ENCODE data around the gene CPT2. TPM values are rescaled to one million over a fixed set of nuclear protein-coding genes. Genes with fewer than 3 reads are reported as not detected.

CPT2 gene
- total and polyA plus RNA-seq, 4 donors, result 7.8 to 12.8 (median 9.9) TPM

DNA sequence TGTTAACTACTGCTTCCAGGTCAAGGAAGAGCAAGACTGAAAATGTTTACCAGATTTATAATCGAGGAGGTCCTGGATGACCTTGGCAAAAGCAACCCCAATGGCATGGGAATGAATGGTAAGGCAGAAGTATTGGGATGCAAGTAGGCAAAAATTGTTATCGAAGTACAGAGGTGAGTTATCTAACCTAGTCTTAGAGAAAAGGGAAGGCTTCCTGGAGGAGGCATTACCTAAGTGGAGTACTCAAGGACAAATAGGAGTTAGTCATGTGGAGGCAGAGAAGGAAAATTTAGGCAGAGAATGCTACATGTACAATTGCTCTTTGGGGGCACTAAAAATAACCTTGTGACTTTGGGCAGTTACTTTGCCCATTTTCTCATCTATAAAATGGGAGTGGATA lies 45.2 kb downstream of the CPT2 start:
- Histone ChIP-seq H3K36me3 (ENCODE audit: control insufficient read depth in 1 of 2, insufficient read depth in 2 of 2, low read length in 1 of 2) (peaks cover 0 to 2% of the 10 kb centered on the region in 2 donors), H3K27me3 (ENCODE audit: control insufficient read depth in 1 of 2, insufficient read depth in 2 of 2, low read length in 1 of 2) (no peaks in the 10 kb centered on the region), H3K27ac (ENCODE audit: low read depth in 1 of 2, low read length in 2 of 2) (no peak overlapping the region), H3K4me1 (ENCODE audit: control insufficient read depth in 1 of 2, insufficient read depth in 2 of 2, low read length in 2 of 2) (peaks cover 0 to 3% of the 10 kb centered on the region in 2 donors), H3K4me3 (ENCODE audit: low read length in 2 of 2) (no peak overlapping the region), H3K9me3 (ENCODE audit: control insufficient read depth, low read length) (no peaks in the 10 kb centered on the region)
- 89 to 96% methylated on average over 2 of the region's 2 CpGs for WGBS, 2 donors
- intact Hi-C loops (cut with DNase I), result no loop called here
- DNase-seq (no peak), ATAC-seq (ENCODE audit: low FRiP score) (no peak)

- H3K4me1 ChIP-seq (ENCODE audit: control insufficient read depth in 1 of 2, insufficient read depth in 2 of 2, low read length in 2 of 2), result peaks cover 0 to 3% of the 10 kb centered on the region in 2 donors
- no peak overlapping the region for H3K4me3 ChIP-seq (ENCODE audit: low read length in 2 of 2)
- intact Hi-C loops (cut with DNase I), result no loop called here
- H3K27me3 ChIP-seq (ENCODE audit: control insufficient read depth in 1 of 2, insufficient read depth in 2 of 2, low read length in 1 of 2), result no peaks in the 10 kb centered on the region
- peaks cover 0 to 2% of the 10 kb centered on the region in 2 donors for H3K36me3 ChIP-seq (ENCODE audit: control insufficient read depth in 1 of 2, insufficient read depth in 2 of 2, low read length in 1 of 2)
- ATAC-seq (ENCODE audit: low FRiP score) (no peak), DNase-seq (no peak)
- H3K9me3 ChIP-seq (ENCODE audit: control insufficient read depth, low read length), result no peaks in the 10 kb centered on the region
- WGBS, 2 donors, result 65 to 66% methylated on average over 4 of the region's 4 CpGs
- H3K27ac ChIP-seq (ENCODE audit: low read depth in 1 of 2, low read length in 2 of 2), result no peak overlapping the region
Measured at GRCh38 chr1:53242381-53242780, 45.8 kb downstream of the CPT2 start.

DNA sequence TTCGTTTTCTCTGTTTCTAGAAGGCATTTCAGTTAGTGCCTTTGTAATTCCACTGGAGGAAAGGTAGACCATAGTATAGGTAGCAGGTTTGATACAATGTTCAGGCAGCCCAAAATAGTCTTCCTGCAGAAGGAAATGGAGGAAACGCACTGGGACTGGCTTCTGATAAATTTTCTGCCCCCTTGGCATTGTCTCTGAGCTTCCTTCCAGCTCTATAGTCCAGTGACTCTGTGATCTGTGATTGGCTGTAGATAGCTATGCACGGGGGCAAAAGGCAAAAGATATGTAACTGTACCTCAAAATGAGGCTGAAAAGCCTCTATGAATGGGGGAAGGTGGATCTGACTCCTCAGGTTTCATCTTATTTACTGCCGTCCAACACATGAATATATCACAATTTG lies 47.5 kb downstream of the CPT2 start:
- no peak overlapping the region for H3K27ac ChIP-seq (ENCODE audit: low read depth in 1 of 2, low read length in 2 of 2)
- ATAC-seq (ENCODE audit: low FRiP score) (no peak), DNase-seq (no peak)
- WGBS, 2 donors, result 68 to 74% methylated on average over 4 of the region's 4 CpGs
- intact Hi-C loops (cut with DNase I), result no loop called here
- peaks cover 0 to 2% of the 10 kb centered on the region in 2 donors for H3K36me3 ChIP-seq (ENCODE audit: control insufficient read depth in 1 of 2, insufficient read depth in 2 of 2, low read length in 1 of 2)
- peaks cover 0 to under 1% of the 10 kb centered on the region in 2 donors for H3K4me1 ChIP-seq (ENCODE audit: control insufficient read depth in 1 of 2, insufficient read depth in 2 of 2, low read length in 2 of 2)
- H3K27me3 ChIP-seq (ENCODE audit: control insufficient read depth in 1 of 2, insufficient read depth in 2 of 2, low read length in 1 of 2), result no peaks in the 10 kb centered on the region
- no peak overlapping the region for H3K4me3 ChIP-seq (ENCODE audit: low read length in 2 of 2)
- H3K9me3 ChIP-seq (ENCODE audit: control insufficient read depth, low read length), result no peaks in the 10 kb centered on the region

GRCh38 chr1:53246261-53247134 lies 49.9 kb downstream of the CPT2 start:
- H3K27ac ChIP-seq (ENCODE audit: low read depth in 1 of 2, low read length in 2 of 2), result no peak overlapping the region
- H3K4me3 ChIP-seq (ENCODE audit: low read length in 2 of 2), result no peak overlapping the region
- H3K4me1 ChIP-seq (ENCODE audit: control insufficient read depth in 1 of 2, insufficient read depth in 2 of 2, low read length in 2 of 2), result no peaks in the 10 kb centered on the region
- H3K36me3 ChIP-seq (ENCODE audit: control insufficient read depth in 1 of 2, insufficient read depth in 2 of 2, low read length in 1 of 2), result peaks cover 6 to 10% of the 10 kb centered on the region in 2 donors
- H3K9me3 ChIP-seq (ENCODE audit: control insufficient read depth, low read length), result no peaks in the 10 kb centered on the region
- DNase-seq (no peak), ATAC-seq (ENCODE audit: low FRiP score) (no peak)
- intact Hi-C loops (cut with DNase I), result no loop called here
- 61 to 73% methylated on average over 4 of the region's 4 CpGs for WGBS, 2 donors
- no peaks in the 10 kb centered on the region for H3K27me3 ChIP-seq (ENCODE audit: control insufficient read depth in 1 of 2, insufficient read depth in 2 of 2, low read length in 1 of 2)

GRCh38 chr1:53249706-53250105 lies 53.1 kb downstream of the CPT2 start:
- 34 to 45% methylated on average over 3 of the region's 3 CpGs for WGBS, 2 donors
- H3K36me3 ChIP-seq (ENCODE audit: control insufficient read depth in 1 of 2, insufficient read depth in 2 of 2, low read length in 1 of 2), result peaks cover 6 to 10% of the 10 kb centered on the region in 2 donors
- no peak overlapping the region for H3K27ac ChIP-seq (ENCODE audit: low read depth in 1 of 2, low read length in 2 of 2)
- no peaks in the 10 kb centered on the region for H3K9me3 ChIP-seq (ENCODE audit: control insufficient read depth, low read length)
- no peak overlapping the region for H3K4me3 ChIP-seq (ENCODE audit: low read length in 2 of 2)
- no peaks in the 10 kb centered on the region for H3K4me1 ChIP-seq (ENCODE audit: control insufficient read depth in 1 of 2, insufficient read depth in 2 of 2, low read length in 2 of 2)
- ATAC-seq (ENCODE audit: low FRiP score) (no peak), DNase-seq (no peak)
- intact Hi-C loops (cut with DNase I), result no loop called here
- no peaks in the 10 kb centered on the region for H3K27me3 ChIP-seq (ENCODE audit: control insufficient read depth in 1 of 2, insufficient read depth in 2 of 2, low read length in 1 of 2)

- intact Hi-C loops (cut with DNase I), result no loop called here
- no peak for ATAC-seq (ENCODE audit: low FRiP score)
Measured at GRCh38 chr1:53250325-53250724, 53.7 kb downstream of the CPT2 start.

DNA sequence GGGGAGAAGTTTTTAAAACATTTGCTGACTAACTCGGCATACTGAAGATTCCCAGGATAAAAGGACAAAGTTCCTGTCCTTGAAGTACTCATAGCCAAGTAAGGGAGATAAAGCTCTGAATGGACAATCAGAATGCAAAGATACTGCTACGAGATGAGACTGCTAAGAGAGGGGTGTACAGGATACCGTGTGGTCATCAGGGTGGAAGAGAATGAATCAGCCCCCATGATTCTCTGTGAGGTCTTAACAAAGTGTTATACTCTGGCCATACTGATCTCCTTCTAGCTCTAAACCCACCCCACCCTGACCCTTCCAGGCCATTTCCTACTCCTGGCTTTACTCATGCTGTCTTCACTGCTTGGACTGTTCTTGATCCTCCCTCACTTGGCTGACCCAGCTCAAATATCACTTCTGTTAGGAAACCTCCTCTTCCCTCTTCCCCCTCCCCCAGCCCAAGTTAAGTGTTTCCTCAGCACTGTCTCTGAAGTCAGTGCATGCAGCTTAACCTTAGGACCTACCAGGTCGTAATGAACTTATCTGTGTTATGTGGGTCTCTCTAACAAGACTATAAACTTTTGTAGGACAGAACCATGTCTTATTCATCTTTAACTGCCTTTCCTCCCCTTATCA lies 57.5 kb downstream of the CPT2 start:
- Histone ChIP-seq H3K27ac (ENCODE audit: low read depth in 1 of 2, low read length in 2 of 2) (no peak overlapping the region), H3K9me3 (ENCODE audit: control insufficient read depth, low read length) (no peaks in the 10 kb centered on the region), H3K4me3 (ENCODE audit: low read length in 2 of 2) (no peak overlapping the region), H3K27me3 (ENCODE audit: control insufficient read depth in 1 of 2, insufficient read depth in 2 of 2, low read length in 1 of 2) (no peaks in the 10 kb centered on the region), H3K36me3 (ENCODE audit: control insufficient read depth in 1 of 2, insufficient read depth in 2 of 2, low read length in 1 of 2) (peaks cover 6 to 8% of the 10 kb centered on the region in 2 donors), H3K4me1 (ENCODE audit: control insufficient read depth in 1 of 2, insufficient read depth in 2 of 2, low read length in 2 of 2) (no peaks in the 10 kb centered on the region)
- 82 to 90% methylated on average over 4 of the region's 4 CpGs for WGBS, 2 donors
- ATAC-seq (ENCODE audit: low FRiP score) (no peak), DNase-seq (no peak)
- intact Hi-C loops (cut with DNase I), result no loop called here

More at GRCh38 chr1:53250325-53250724, 53.7 kb downstream of the CPT2 start:
- 92% methylated on average over 4 of the region's 4 CpGs for WGBS, 2 donors
- Histone ChIP-seq H3K27me3 (ENCODE audit: control insufficient read depth in 1 of 2, insufficient read depth in 2 of 2, low read length in 1 of 2) (no peaks in the 10 kb centered on the region), H3K9me3 (ENCODE audit: control insufficient read depth, low read length) (no peaks in the 10 kb centered on the region), H3K27ac (ENCODE audit: low read depth in 1 of 2, low read length in 2 of 2) (no peak overlapping the region), H3K4me1 (ENCODE audit: control insufficient read depth in 1 of 2, insufficient read depth in 2 of 2, low read length in 2 of 2) (no peaks in the 10 kb centered on the region), H3K36me3 (ENCODE audit: control insufficient read depth in 1 of 2, insufficient read depth in 2 of 2, low read length in 1 of 2) (peaks cover 6 to 8% of the 10 kb centered on the region in 2 donors), H3K4me3 (ENCODE audit: low read length in 2 of 2) (no peak overlapping the region)
- DNase-seq, result no peak

DNA sequence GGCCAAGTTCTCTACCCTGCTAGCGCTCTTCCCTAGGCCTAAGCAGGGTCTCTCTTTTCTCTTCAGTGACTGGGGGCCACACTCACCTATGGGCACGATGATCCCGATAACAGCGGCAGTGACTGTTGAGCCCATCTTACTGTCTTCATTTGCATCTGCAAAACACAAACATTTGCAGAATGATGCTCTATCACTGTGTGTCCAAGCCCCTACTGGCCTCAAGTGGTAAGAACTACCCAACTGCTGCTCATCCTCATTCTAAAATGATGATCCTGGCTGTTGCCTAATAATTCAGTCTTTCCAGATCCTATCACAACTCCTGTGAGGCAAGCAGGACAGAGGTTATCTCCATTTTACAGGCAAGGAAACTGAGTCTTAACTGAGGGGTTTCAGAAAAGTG lies 58.4 kb downstream of the CPT2 start:
- Histone ChIP-seq H3K9me3 (ENCODE audit: control insufficient read depth, low read length) (no peaks in the 10 kb centered on the region), H3K27ac (ENCODE audit: low read depth in 1 of 2, low read length in 2 of 2) (no peak overlapping the region), H3K4me1 (ENCODE audit: control insufficient read depth in 1 of 2, insufficient read depth in 2 of 2, low read length in 2 of 2) (no peaks in the 10 kb centered on the region), H3K36me3 (ENCODE audit: control insufficient read depth in 1 of 2, insufficient read depth in 2 of 2, low read length in 1 of 2) (peaks cover 2 to 4% of the 10 kb centered on the region in 2 donors), H3K4me3 (ENCODE audit: low read length in 2 of 2) (no peak overlapping the region), H3K27me3 (ENCODE audit: control insufficient read depth in 1 of 2, insufficient read depth in 2 of 2, low read length in 1 of 2) (no peaks in the 10 kb centered on the region)
- 98 to 99% methylated on average over 4 of the region's 4 CpGs for WGBS, 2 donors
- intact Hi-C loops (cut with DNase I), result no loop called here
- DNase-seq (no peak), ATAC-seq (ENCODE audit: low FRiP score) (no peak)

Data from aorta (tissue), 5 donors.